Renal cortical epithelial cell (primary cell): ENCODE measurements around the gene SLC39A11. TPM values are rescaled to one million over a fixed set of nuclear protein-coding genes. Genes with fewer than 3 reads are reported as not detected.

Experiments
- DNase-seq: peaks from one replicate; pipeline ENCODE4 v3.0.0-alpha.2; 2011; ENCODE audit warnings: low read depth
- total RNA-seq: library from RNA; depleted of rRNA; stranded (reverse); fragments of >200 nt; gene quantifications from 2 replicates; pipeline ENCODE4 v1.2.3, GENCODE V29; 2014

SLC39A11 gene
- total RNA-seq, 1 donor from 2014 or later: 24.2 TPM

- DNase-seq: no peak
Observed at GRCh38 chr17:72619976-72620650, 472.4 kb downstream of the SLC39A11 start.

DNA sequence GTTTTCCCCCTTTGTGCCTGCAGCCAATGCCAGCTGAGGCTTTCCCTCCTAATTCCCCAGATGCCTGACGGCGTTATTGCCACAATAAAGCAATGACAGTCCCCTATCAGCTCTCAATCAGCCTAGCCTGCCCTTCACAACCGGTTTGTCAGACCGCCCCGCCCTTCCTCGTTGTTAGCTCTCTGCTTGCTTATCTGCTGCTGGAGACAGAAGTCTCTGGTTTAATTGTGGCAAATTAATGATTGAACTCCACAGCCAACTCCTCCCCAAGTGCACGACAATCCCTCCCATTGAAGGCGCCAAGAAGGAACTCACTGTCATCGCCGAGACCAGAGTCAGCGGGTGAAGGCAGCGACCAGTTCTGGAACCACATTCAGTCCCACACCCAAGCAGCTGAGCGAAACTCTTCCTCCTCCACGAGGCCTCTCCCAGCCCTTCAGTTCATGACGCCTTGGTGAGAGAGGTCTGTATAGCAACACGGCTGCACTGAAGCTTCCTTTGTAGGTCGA lies 474.4 kb downstream of the SLC39A11 start:
- DNase-seq: peak; percentile 83

- DNase-seq: no peak
Observed at GRCh38 chr17:72617557-72617956, 474.9 kb downstream of the SLC39A11 start.

- no peak for DNase-seq
Observed at GRCh38 chr17:72616447-72616846, 476.0 kb downstream of the SLC39A11 start.

- DNase-seq: no peak
Observed at GRCh38 chr17:72615627-72615991, 476.9 kb downstream of the SLC39A11 start.

- peak; percentile 98 for DNase-seq
Observed at GRCh38 chr17:72614871-72615626, 477.4 kb downstream of the SLC39A11 start.

DNA sequence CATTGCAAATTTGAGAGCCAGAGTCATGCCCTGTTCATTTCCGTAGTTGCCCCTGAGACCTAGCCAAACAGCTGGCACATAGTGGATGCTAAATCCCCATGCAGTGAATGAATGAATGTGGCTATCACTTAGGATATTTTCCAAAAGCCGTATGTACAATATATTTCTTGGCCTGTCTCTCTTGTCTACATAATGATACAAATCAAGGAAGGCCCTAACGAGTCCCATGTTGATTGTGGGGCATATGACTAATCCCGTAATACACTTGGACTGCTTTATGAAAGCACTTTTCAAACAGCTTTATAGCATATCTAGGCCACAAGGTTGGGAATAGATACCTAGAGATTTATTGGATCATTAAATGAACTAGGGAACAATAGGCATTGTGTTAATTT lies 478.0 kb downstream of the SLC39A11 start:
- peak; percentile 50 for DNase-seq

- DNase-seq: peak; percentile 88
Observed at GRCh38 chr17:72613806-72614292, 478.6 kb downstream of the SLC39A11 start.

DNA sequence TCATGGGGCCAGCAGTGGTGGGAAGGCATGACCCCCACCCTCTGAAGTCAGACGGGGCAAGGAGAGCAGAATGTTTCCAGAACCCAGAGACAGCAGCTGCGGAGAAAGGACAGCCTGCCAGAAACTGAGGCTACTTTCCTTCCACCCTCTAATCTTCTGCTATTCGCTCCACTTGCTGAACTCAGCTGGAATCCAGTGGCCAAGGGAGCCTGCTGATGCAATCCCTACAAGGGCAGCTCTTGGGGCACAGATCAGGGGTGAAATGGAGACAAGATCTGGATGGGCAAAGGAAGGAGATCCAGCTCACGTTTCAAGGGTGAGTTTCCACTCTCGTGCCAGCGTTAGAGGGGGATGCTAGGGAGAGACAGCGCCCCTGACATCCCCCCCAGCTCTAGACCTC lies 479.1 kb downstream of the SLC39A11 start:
- DNase-seq: peak; percentile 72

GRCh38 chr17:72611172-72611571 lies 481.3 kb downstream of the SLC39A11 start:
- DNase-seq: no peak

DNA sequence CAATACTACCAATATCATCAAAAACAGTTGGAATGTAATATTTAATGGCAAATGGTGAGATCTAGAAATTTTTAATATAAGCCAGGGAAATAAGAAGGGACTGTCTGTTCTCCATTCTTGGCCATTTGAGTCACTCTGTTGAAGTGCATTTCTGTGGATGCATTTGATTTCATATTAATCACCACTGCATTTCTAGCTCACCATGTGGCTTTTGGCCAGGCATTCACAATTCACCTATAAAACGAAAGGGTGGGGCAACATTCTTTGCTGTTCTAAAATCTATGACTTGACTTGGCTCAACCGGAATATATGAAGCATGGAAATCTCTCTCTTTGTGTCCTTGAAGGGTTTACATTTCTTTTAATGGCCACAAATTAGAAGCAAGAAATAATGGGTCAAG lies 483.0 kb downstream of the SLC39A11 start:
- DNase-seq: peak; percentile 91

GRCh38 chr17:72608436-72608835 lies 484.1 kb downstream of the SLC39A11 start:
- DNase-seq: no peak

GRCh38 chr17:72606656-72607055 lies 485.8 kb downstream of the SLC39A11 start:
- no peak for DNase-seq

DNA sequence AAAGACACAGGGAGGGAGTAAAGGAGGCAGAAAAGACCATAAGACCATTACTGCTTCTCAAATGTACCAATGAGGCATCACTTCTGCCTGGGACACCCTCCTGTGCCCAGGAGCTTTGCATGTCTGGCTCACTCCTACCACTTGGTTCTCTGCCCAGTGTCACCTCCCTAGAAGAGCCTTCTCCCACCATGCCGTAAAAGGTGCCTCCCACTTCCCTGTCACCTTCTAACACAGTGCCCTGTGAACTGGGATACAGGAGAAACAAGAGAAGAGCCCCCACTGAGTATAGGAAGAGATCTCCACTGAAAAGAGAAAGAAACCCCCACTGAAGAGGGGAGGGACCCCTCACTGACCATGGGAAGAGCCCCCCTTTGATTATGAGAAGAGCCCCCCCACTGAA lies 486.9 kb downstream of the SLC39A11 start:
- no peak for DNase-seq

GRCh38 chr17:72604518-72604917 lies 488.0 kb downstream of the SLC39A11 start:
- no peak for DNase-seq

GRCh38 chr17:72603420-72604242 lies 488.9 kb downstream of the SLC39A11 start:
- peak; percentile 98 for DNase-seq

GRCh38 chr17:72602517-72603419 lies 489.7 kb downstream of the SLC39A11 start:
- peak; percentile 99 for DNase-seq

DNA sequence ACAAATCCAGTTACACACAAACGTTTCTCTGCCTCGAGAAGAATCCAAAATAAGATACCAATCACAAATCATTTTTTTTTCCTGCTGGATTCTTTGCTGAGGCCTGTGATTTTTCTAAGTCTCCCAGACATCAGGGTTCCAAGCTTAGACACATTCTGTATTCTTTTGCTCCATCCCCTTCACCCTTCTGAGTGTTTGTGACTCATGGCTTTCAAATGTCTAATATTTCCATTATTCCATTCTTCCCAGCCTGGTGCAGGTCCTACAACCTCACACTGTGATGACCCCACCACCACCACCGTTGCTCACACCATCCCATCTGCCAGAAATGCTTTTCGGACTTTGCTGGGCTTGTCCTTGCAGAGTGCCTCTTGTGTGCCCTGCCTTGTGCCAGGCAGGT lies 491.6 kb downstream of the SLC39A11 start:
- DNase-seq: peak; percentile 87

DNA sequence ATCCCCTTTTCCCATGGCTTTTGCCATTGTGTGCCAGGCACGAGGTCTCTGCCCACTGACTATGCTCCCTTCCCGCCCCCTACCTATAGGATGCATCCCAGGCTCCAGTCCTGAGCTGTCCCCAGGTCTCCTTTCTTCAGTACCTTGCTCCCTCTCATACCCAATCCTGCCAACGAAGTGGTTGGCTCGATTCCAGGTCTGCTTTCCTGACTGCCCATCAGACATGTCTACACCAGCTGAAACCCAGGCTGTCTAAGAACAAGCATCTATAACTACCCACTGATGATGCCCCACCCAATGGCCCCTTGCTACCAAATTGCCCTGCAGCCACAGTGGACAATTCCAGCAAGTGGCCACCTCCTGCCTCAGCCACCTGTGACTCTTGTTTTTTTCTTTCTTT lies 492.6 kb downstream of the SLC39A11 start:
- no peak for DNase-seq

GRCh38 chr17:72598695-72599094 lies 493.8 kb downstream of the SLC39A11 start:
- no peak for DNase-seq
